Daoy (cell line): ENCODE results near the gene PTAFR. TPM values are rescaled to one million over a fixed set of nuclear protein-coding genes. Genes with fewer than 3 reads are reported as not detected.

Experiments used
- DNase-seq: peaks from one replicate; pipeline ENCODE4 v3.0.0-alpha.2; 2015; ENCODE audit warnings: low read depth
- total RNA-seq: library from RNA; depleted of rRNA; stranded (reverse); fragments of >200 nt; shearing (Covaris generic); gene quantifications from 2 replicates; pipeline ENCODE4 v1.2.3, GENCODE V29; 2014; rRNA removed

Gene PTAFR
- total RNA-seq: 0.17 and 0.89 TPM in 2 replicates

GRCh38 chr1:28176492-28177470 lies at the start of gene PTAFR:
Gene PTAFR, minus strand, starts transcription at chr1:28176690. Its CDS starts 25,669 bp downstream, at chr1:28151021.
- DNase-seq: no peak

GRCh38 chr1:28213315-28213714 lies 36.8 kb upstream of the PTAFR start:
- DNase-seq: no peak

GRCh38 chr1:28209700-28210099 lies 33.2 kb upstream of the PTAFR start:
- no peak for DNase-seq

- peak; percentile 47 for DNase-seq
These were observed 32.4 kb upstream of the PTAFR start for GRCh38 chr1:28208818-28209441.

GRCh38 chr1:28205243-28205642 lies 28.8 kb upstream of the PTAFR start:
- DNase-seq: no peak

GRCh38 chr1:28200234-28200873 lies 23.9 kb upstream of the PTAFR start:
- no peak for DNase-seq

- no peak for DNase-seq
These were observed 23.1 kb upstream of the PTAFR start for GRCh38 chr1:28199328-28200233.

- DNase-seq: no peak
These were observed 21.4 kb upstream of the PTAFR start for GRCh38 chr1:28197682-28198415.

- no peak for DNase-seq
These were observed 19.8 kb upstream of the PTAFR start for GRCh38 chr1:28196330-28196729.

GRCh38 chr1:28195780-28196179 lies 19.3 kb upstream of the PTAFR start:
- no peak for DNase-seq

GRCh38 chr1:28194326-28195035 lies 18.0 kb upstream of the PTAFR start:
- no peak for DNase-seq

- peak; percentile 15 for DNase-seq
These were observed 17.2 kb upstream of the PTAFR start for GRCh38 chr1:28193701-28194161.

- no peak for DNase-seq
These were observed 14.6 kb upstream of the PTAFR start for GRCh38 chr1:28190996-28191645.

GRCh38 chr1:28190337-28190979 lies 14.0 kb upstream of the PTAFR start:
- DNase-seq: no peak

GRCh38 chr1:28185071-28185470 lies 8.6 kb upstream of the PTAFR start:
- DNase-seq: no peak

GRCh38 chr1:28180306-28181305 lies 4.1 kb upstream of the PTAFR start:
- no peak for DNase-seq

GRCh38 chr1:28178690-28179485 lies 2.4 kb upstream of the PTAFR start:
- DNase-seq: no peak
